Left kidney (tissue), 2 donors: ENCODE results near the gene RIT2. TPM values are rescaled to one million over a fixed set of nuclear protein-coding genes. Genes with fewer than 3 reads are reported as not detected.

Experiments
- DNase-seq: peaks from one replicate; pipeline ENCODE4 v3.0.0-alpha.2; 2013
- polyA plus RNA-seq: library from polyadenylated mRNA; unstranded; fragments of 120-200 nt; gene quantifications from one replicate; pipeline ENCODE4 v1.2.1, GENCODE V29; 2013; ENCODE audit not compliant: insufficient read length

RIT2 gene
- polyA plus RNA-seq, 1 donor, result 0.13 TPM

- DNase-seq, result no peak
Observed at GRCh38 chr18:43010611-43011010, 104.9 kb downstream of the RIT2 start.

GRCh38 chr18:43009674-43010073, 105.8 kb downstream of the RIT2 start:
- DNase-seq, result no peak

- no peak for DNase-seq
Observed at GRCh38 chr18:43007365-43007764, 108.1 kb downstream of the RIT2 start.

GRCh38 chr18:43004421-43004820, 111.1 kb downstream of the RIT2 start:
- no peak for DNase-seq

- no peak for DNase-seq
Observed at GRCh38 chr18:43001821-43002220, 113.7 kb downstream of the RIT2 start.

GRCh38 chr18:42996824-42997223, 118.7 kb downstream of the RIT2 start:
- DNase-seq, result peak; percentile 12

GRCh38 chr18:42980426-42980825, 135.1 kb downstream of the RIT2 start:
- DNase-seq, result no peak

GRCh38 chr18:42977982-42978637, 137.4 kb downstream of the RIT2 start:
- peak; percentile 7 for DNase-seq

GRCh38 chr18:42976869-42977590, 138.5 kb downstream of the RIT2 start:
- no peak for DNase-seq

GRCh38 chr18:42969366-42969765, 146.1 kb downstream of the RIT2 start:
- no peak for DNase-seq

- DNase-seq, result no peak
Observed at GRCh38 chr18:42961298-42961697, 154.2 kb downstream of the RIT2 start.

- DNase-seq, result no peak
Observed at GRCh38 chr18:42959528-42959927, 156.0 kb downstream of the RIT2 start.

GRCh38 chr18:42958353-42958752, 157.1 kb downstream of the RIT2 start:
- no peak for DNase-seq

GRCh38 chr18:42956287-42956686, 159.2 kb downstream of the RIT2 start:
- no peak for DNase-seq

- no peak for DNase-seq
Observed at GRCh38 chr18:42954887-42955286, 160.6 kb downstream of the RIT2 start.

GRCh38 chr18:42953306-42953705, 162.2 kb downstream of the RIT2 start:
- no peak for DNase-seq

GRCh38 chr18:42950732-42951131, 164.8 kb downstream of the RIT2 start:
- no peak for DNase-seq

- DNase-seq, result no peak
Observed at GRCh38 chr18:42948831-42949230, 166.7 kb downstream of the RIT2 start.

GRCh38 chr18:42941860-42942259, 173.6 kb downstream of the RIT2 start:
- no peak for DNase-seq

- DNase-seq, result no peak
Observed at GRCh38 chr18:42941021-42941420, 174.5 kb downstream of the RIT2 start.

- DNase-seq, result no peak
Observed at GRCh38 chr18:42937436-42937835, 178.0 kb downstream of the RIT2 start.

- no peak for DNase-seq
Observed at GRCh38 chr18:42936289-42936688, 179.2 kb downstream of the RIT2 start.

- peak; percentile 8 for DNase-seq
Observed at GRCh38 chr18:42931491-42931890, 184.0 kb downstream of the RIT2 start.

GRCh38 chr18:42929857-42930256, 185.6 kb downstream of the RIT2 start:
- DNase-seq, result no peak
